HEK293 (cell line): ENCODE results near the gene ZNF436.

Experiments
- GLI4 ChIP-seq: fragments of 450-650 bp; formaldehyde crosslinking; IDR thresholded peaks from 2 replicates; pipeline ENCODE4 v1.5.1; 2016; ENCODE audit warnings: missing biosample characterization, missing genetic modification characterization
- KLF7 ChIP-seq: fragments of 450-650 bp; formaldehyde crosslinking; IDR thresholded peaks from 2 replicates; pipeline ENCODE4 v1.5.1; 2016; ENCODE audit warnings: missing biosample characterization, missing genetic modification characterization, borderline replicate concordance
- MYNN ChIP-seq: fragments of 450-650 bp; formaldehyde crosslinking; IDR thresholded peaks from 2 replicates; pipeline ENCODE4 v1.5.1; 2016; ENCODE audit warnings: missing biosample characterization, missing genetic modification characterization, borderline replicate concordance
- SCRT1 ChIP-seq: fragments of 450-650 bp; formaldehyde crosslinking; IDR thresholded peaks from 2 replicates; pipeline ENCODE4 v1.5.1; 2016; ENCODE audit warnings: missing biosample characterization, missing genetic modification characterization, borderline replicate concordance
- SCRT2 ChIP-seq: fragments of 450-650 bp; formaldehyde crosslinking; IDR thresholded peaks from 2 replicates; pipeline ENCODE4 v1.5.1; 2016; ENCODE audit warnings: missing biosample characterization, missing genetic modification characterization
- SETDB1 ChIP-seq: IDR thresholded peaks from one replicate; pipeline ENCODE4 v1.6.1; 2017; ENCODE audit warnings: mild to moderate bottlenecking, low read length, moderate library complexity, mixed read lengths; ENCODE audit not compliant: insufficient read length
- YY1 ChIP-seq: fragments of 450-650 bp; formaldehyde crosslinking; IDR thresholded peaks from 2 replicates; pipeline ENCODE4 v1.5.1; 2018; ENCODE audit warnings: missing biosample characterization, missing genetic modification characterization
- YY2 ChIP-seq: fragments of 450-650 bp; formaldehyde crosslinking; IDR thresholded peaks from 2 replicates; pipeline ENCODE4 v1.5.1; 2016; ENCODE audit warnings: missing biosample characterization, missing genetic modification characterization
- ZBTB48 ChIP-seq: fragments of 450-650 bp; formaldehyde crosslinking; IDR thresholded peaks from 2 replicates; pipeline ENCODE4 v1.5.1; 2016; ENCODE audit warnings: missing biosample characterization, missing genetic modification characterization
- ZNF10 ChIP-seq: fragments of 450-650 bp; formaldehyde crosslinking; IDR thresholded peaks from 2 replicates; pipeline ENCODE4 v1.5.1; 2017; ENCODE audit warnings: missing biosample characterization, missing genetic modification characterization
- ZNF24 ChIP-seq: fragments of 450-650 bp; formaldehyde crosslinking; IDR thresholded peaks from 2 replicates; pipeline ENCODE4 v1.5.1; 2016; ENCODE audit warnings: missing biosample characterization, missing genetic modification characterization
- ZNF510 ChIP-seq: fragments of 450-650 bp; formaldehyde crosslinking; IDR thresholded peaks from 2 replicates; pipeline ENCODE4 v1.5.1; 2018; ENCODE audit warnings: mild to moderate bottlenecking, missing genetic modification characterization, missing biosample characterization; ENCODE audit not compliant: insufficient replicate concordance
- ZNF521 ChIP-seq: fragments of 450-650 bp; formaldehyde crosslinking; IDR thresholded peaks from 2 replicates; pipeline ENCODE4 v1.5.1; 2017; ENCODE audit warnings: missing biosample characterization, mild to moderate bottlenecking, missing genetic modification characterization
- ZNF549 ChIP-seq: fragments of 450-650 bp; IDR thresholded peaks from 2 replicates; pipeline ENCODE4 v1.5.1; 2018; ENCODE audit warnings: missing biosample characterization, missing genetic modification characterization, mild to moderate bottlenecking, inconsistent platforms, moderate library complexity
- ZNF571 ChIP-seq: fragments of 450-650 bp; formaldehyde crosslinking; IDR thresholded peaks from 2 replicates; pipeline ENCODE4 v1.5.0; 2017; ENCODE audit warnings: missing biosample characterization, missing genetic modification characterization
- ZNF621 ChIP-seq: fragments of 450-650 bp; formaldehyde crosslinking; IDR thresholded peaks from 2 replicates; pipeline ENCODE4 v1.5.1; 2017; ENCODE audit warnings: missing biosample characterization, missing genetic modification characterization
- ZNF658 ChIP-seq: fragments of 450-650 bp; formaldehyde crosslinking; IDR thresholded peaks from 2 replicates; pipeline ENCODE4; 2016; ENCODE audit warnings: missing biosample characterization, missing genetic modification characterization
- ZNF701 ChIP-seq: fragments of 450-650 bp; formaldehyde crosslinking; IDR thresholded peaks from 2 replicates; pipeline ENCODE4 v1.5.1; 2016; ENCODE audit warnings: missing biosample characterization, missing genetic modification characterization
- ZNF707 ChIP-seq: fragments of 450-650 bp; formaldehyde crosslinking; IDR thresholded peaks from 2 replicates; pipeline ENCODE4 v1.5.1; 2016; ENCODE audit warnings: missing biosample characterization, missing genetic modification characterization
- ZNF837 ChIP-seq: fragments of 450-650 bp; formaldehyde crosslinking; IDR thresholded peaks from 2 replicates; pipeline ENCODE4 v1.5.1; 2016; ENCODE audit warnings: missing biosample characterization, missing genetic modification characterization
- ZSCAN30 ChIP-seq: fragments of 450-650 bp; IDR thresholded peaks from 2 replicates; pipeline ENCODE4 v1.5.1; 2018; ENCODE audit warnings: missing biosample characterization, mild to moderate bottlenecking, missing genetic modification characterization, moderate library complexity
- TF ChIP-seq, protein P1 (sequence below): fragments of 450-650 bp; formaldehyde crosslinking; conservative IDR thresholded peaks from 2 replicates; pipeline ENCODE4 v1.5.1; 2016; ENCODE audit warnings: low read depth, missing biosample characterization, missing genetic modification characterization
- TF ChIP-seq, protein P2 (sequence below): fragments of 450-650 bp; formaldehyde crosslinking; conservative IDR thresholded peaks from 2 replicates; pipeline ENCODE4 v1.5.1; 2016; ENCODE audit warnings: low read depth, missing biosample characterization, missing genetic modification characterization
- TF ChIP-seq, protein P3 (sequence below): fragments of 450-650 bp; formaldehyde crosslinking; IDR thresholded peaks from 2 replicates; pipeline ENCODE4; 2016; ENCODE audit warnings: missing biosample characterization, missing genetic modification characterization
- TF ChIP-seq, protein P4 (sequence below): fragments of 450-650 bp; formaldehyde crosslinking; IDR thresholded peaks from 2 replicates; pipeline ENCODE4 v1.5.1; 2017; ENCODE audit warnings: missing biosample characterization, missing genetic modification characterization
- TF ChIP-seq, protein P5 (sequence below): fragments of 450-650 bp; formaldehyde crosslinking; IDR thresholded peaks from 2 replicates; pipeline ENCODE4 v1.5.1; 2016; ENCODE audit warnings: missing biosample characterization, missing genetic modification characterization

ZNF436 gene

DNA sequence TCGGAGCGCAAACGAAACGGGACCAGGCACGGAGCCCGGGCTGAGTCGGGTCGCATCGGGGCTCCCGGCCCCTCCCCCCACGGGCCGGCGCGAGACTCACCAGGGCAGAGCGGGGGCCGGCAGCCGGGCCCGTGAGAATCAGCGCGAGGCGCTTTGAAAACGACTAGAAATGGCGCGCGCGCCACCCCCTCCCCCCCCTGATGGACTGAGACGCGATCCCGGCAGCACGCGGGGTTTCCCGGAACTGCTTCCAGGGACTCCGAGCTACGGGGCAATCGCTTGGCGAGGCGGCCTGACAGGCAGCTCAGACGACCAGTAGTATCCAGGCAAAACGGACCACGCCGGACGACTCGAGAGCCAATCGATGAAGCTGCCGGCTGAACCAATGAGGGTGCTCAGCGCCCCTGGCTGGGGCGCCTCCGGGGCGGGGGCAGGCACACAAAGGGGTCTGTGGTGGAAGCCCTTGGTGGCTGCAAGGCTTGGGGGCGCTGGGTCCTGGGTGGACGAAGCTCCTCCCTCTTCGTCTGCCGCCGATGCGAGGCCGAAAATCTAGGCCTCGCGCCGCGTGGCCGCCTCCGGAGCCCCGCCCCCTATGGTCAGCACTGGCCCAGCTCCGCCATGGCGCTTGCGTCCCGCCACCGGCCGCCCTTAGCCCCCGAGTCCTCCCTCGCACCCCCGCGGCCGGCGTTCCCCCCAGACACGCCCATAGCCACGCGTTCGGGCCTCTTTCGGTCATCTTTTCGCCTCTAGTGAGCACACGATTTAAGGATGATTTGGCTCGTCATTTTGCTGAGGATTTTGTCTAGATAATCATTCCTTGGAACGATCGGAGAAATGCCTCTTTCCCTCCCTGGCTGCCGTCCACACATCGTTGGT lies 25.3 kb downstream of the ZNF436 start, which contains the start of gene HNRNPR (continued):
- peak; percentile 80; the same call in 1 of the 2 replicates for TF ChIP-seq KLF7
- no peak for TF ChIP-seq ZNF571
- TF ChIP-seq SCRT1 (tag by site-specific recombination) = no peak
- TF ChIP-seq MYNN (tag by site-specific recombination) = no peak
- no peak for TF ChIP-seq ZNF701 (tag by site-specific recombination)
- no peak for TF ChIP-seq ZNF707 (tag by site-specific recombination)
- no peak for TF ChIP-seq GLI4 (tag by site-specific recombination)
- no peak for TF ChIP-seq ZNF549
- TF ChIP-seq, protein P1, sequence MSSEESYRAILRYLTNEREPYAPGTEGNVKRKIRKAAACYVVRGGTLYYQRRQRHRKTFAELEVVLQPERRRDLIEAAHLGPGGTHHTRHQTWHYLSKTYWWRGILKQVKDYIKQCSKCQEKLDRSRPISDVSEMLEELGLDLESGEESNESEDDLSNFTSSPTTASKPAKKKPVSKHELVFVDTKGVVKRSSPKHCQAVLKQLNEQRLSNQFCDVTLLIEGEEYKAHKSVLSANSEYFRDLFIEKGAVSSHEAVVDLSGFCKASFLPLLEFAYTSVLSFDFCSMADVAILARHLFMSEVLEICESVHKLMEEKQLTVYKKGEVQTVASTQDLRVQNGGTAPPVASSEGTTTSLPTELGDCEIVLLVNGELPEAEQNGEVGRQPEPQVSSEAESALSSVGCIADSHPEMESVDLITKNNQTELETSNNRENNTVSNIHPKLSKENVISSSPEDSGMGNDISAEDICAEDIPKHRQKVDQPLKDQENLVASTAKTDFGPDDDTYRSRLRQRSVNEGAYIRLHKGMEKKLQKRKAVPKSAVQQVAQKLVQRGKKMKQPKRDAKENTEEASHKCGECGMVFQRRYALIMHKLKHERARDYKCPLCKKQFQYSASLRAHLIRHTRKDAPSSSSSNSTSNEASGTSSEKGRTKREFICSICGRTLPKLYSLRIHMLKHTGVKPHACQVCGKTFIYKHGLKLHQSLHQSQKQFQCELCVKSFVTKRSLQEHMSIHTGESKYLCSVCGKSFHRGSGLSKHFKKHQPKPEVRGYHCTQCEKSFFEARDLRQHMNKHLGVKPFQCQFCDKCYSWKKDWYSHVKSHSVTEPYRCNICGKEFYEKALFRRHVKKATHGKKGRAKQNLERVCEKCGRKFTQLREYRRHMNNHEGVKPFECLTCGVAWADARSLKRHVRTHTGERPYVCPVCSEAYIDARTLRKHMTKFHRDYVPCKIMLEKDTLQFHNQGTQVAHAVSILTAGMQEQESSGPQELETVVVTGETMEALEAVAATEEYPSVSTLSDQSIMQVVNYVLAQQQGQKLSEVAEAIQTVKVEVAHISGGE (tag by site-specific recombination) = peak; percentile 26; the same call in 1 of the 2 replicates
- TF ChIP-seq YY1 (tag by site-specific recombination) = peak; percentile 91
- TF ChIP-seq, protein P2, sequence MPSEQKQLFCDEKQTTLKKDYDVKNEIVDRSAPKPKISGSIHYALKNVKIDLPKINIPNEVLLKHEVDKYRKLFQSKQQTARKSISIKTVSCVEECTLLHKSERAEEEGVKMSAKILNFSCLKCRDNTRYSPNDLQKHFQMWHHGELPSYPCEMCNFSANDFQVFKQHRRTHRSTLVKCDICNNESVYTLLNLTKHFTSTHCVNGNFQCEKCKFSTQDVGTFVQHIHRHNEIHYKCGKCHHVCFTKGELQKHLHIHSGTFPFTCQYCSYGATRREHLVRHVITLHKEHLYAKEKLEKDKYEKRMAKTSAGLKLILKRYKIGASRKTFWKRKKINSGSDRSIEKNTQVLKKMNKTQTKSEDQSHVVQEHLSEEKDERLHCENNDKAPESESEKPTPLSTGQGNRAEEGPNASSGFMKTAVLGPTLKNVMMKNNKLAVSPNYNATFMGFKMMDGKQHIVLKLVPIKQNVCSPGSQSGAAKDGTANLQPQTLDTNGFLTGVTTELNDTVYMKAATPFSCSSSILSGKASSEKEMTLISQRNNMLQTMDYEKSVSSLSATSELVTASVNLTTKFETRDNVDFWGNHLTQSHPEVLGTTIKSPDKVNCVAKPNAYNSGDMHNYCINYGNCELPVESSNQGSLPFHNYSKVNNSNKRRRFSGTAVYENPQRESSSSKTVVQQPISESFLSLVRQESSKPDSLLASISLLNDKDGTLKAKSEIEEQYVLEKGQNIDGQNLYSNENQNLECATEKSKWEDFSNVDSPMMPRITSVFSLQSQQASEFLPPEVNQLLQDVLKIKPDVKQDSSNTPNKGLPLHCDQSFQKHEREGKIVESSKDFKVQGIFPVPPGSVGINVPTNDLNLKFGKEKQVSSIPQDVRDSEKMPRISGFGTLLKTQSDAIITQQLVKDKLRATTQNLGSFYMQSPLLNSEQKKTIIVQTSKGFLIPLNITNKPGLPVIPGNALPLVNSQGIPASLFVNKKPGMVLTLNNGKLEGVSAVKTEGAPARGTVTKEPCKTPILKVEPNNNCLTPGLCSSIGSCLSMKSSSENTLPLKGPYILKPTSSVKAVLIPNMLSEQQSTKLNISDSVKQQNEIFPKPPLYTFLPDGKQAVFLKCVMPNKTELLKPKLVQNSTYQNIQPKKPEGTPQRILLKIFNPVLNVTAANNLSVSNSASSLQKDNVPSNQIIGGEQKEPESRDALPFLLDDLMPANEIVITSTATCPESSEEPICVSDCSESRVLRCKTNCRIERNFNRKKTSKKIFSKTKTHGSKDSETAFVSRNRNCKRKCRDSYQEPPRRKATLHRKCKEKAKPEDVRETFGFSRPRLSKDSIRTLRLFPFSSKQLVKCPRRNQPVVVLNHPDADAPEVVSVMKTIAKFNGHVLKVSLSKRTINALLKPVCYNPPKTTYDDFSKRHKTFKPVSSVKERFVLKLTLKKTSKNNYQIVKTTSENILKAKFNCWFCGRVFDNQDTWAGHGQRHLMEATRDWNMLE (tag by site-specific recombination) = peak; percentile 34; the same call in 1 of the 2 replicates
- no peak for TF ChIP-seq SCRT2 (tag by site-specific recombination)
- peak; percentile 71; the same call in 1 of the 2 replicates for TF ChIP-seq ZNF24 (tag by site-specific recombination)
- TF ChIP-seq ZNF621 (tag by site-specific recombination) = no peak
- no peak for TF ChIP-seq ZNF510
- TF ChIP-seq ZNF837 = no peak
- TF ChIP-seq YY2 = peak; percentile 70; the same call in 1 of the 2 replicates
- TF ChIP-seq ZNF10 (tag by site-specific recombination) = no peak
- TF ChIP-seq ZNF521 (tag by site-specific recombination) = no peak
- TF ChIP-seq, protein P3, sequence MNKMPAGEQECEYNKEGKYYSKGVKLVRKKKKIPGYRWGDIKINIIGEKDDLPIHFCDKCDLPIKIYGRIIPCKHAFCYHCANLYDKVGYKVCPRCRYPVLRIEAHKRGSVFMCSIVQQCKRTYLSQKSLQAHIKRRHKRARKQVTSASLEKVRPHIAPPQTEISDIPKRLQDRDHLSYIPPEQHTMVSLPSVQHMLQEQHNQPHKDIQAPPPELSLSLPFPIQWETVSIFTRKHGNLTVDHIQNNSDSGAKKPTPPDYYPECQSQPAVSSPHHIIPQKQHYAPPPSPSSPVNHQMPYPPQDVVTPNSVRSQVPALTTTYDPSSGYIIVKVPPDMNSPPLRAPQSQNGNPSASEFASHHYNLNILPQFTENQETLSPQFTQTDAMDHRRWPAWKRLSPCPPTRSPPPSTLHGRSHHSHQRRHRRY (tag by site-specific recombination) = no peak
- TF ChIP-seq, protein P4, sequence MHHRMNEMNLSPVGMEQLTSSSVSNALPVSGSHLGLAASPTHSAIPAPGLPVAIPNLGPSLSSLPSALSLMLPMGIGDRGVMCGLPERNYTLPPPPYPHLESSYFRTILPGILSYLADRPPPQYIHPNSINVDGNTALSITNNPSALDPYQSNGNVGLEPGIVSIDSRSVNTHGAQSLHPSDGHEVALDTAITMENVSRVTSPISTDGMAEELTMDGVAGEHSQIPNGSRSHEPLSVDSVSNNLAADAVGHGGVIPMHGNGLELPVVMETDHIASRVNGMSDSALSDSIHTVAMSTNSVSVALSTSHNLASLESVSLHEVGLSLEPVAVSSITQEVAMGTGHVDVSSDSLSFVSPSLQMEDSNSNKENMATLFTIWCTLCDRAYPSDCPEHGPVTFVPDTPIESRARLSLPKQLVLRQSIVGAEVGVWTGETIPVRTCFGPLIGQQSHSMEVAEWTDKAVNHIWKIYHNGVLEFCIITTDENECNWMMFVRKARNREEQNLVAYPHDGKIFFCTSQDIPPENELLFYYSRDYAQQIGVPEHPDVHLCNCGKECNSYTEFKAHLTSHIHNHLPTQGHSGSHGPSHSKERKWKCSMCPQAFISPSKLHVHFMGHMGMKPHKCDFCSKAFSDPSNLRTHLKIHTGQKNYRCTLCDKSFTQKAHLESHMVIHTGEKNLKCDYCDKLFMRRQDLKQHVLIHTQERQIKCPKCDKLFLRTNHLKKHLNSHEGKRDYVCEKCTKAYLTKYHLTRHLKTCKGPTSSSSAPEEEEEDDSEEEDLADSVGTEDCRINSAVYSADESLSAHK (tag by site-specific recombination) = peak; percentile 35; the same call in 1 of the 2 replicates
- TF ChIP-seq, protein P5, sequence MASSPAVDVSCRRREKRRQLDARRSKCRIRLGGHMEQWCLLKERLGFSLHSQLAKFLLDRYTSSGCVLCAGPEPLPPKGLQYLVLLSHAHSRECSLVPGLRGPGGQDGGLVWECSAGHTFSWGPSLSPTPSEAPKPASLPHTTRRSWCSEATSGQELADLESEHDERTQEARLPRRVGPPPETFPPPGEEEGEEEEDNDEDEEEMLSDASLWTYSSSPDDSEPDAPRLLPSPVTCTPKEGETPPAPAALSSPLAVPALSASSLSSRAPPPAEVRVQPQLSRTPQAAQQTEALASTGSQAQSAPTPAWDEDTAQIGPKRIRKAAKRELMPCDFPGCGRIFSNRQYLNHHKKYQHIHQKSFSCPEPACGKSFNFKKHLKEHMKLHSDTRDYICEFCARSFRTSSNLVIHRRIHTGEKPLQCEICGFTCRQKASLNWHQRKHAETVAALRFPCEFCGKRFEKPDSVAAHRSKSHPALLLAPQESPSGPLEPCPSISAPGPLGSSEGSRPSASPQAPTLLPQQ = 0 out of 2 replicates have a peak, but pooled peaks have one; percentile 27
- TF ChIP-seq ZBTB48 (tag by site-specific recombination) = 0 out of 2 replicates have a peak, but pooled peaks have one; percentile 73
- TF ChIP-seq SETDB1 = no peak
- TF ChIP-seq ZNF658 (tag by site-specific recombination) = no peak
- TF ChIP-seq ZSCAN30 (tag by site-specific recombination) = peak; percentile 66
